Body of pancreas (tissue), 4 donors: ENCODE measurements around the gene ZC3H4. TPM values are rescaled to one million over a fixed set of nuclear protein-coding genes. Genes with fewer than 3 reads are reported as not detected.

Source experiments
- ATAC-seq: fragments of 150-250 bp; one replicate; pipeline ENCODE4 v1.9.1; 2016
- DNase-seq, 4 donors: peaks; one replicate each; pipeline ENCODE4 v3.0.0-alpha.2; 2019
- H3K27ac ChIP-seq, 4 donors: fragments of 200-600 bp; sonication (generic); 1 replicate in 3 of 4; 2 replicates in 1 of 4; pipeline versions ENCODE4 v1.5.1 to v1.6.1; 2016 to 2019; ENCODE audit warnings: mild to moderate bottlenecking in 1 of 4, mixed read lengths in 1 of 4, moderate library complexity in 1 of 4
- H3K27me3 ChIP-seq, 2 donors: fragments of 200-600 bp; sonication (generic); one replicate each; pipeline ENCODE4 v1.6.0; 2016; ENCODE audit warnings: mild to moderate bottlenecking in 1 of 2
- H3K36me3 ChIP-seq, 2 donors: fragments of 200-600 bp; sonication (generic); replicated peaks in 1 of 2; 2 replicates each; pipeline ENCODE4 v1.5.1; 2016; ENCODE audit warnings: low read depth in 2 of 2; ENCODE audit not compliant: insufficient read depth in 1 of 2
- H3K4me1 ChIP-seq: fragments of 200-600 bp; sonication (generic); one replicate; pipeline ENCODE4 v1.6.0; 2016
- H3K4me3 ChIP-seq, 2 donors: fragments of 200-600 bp; sonication (generic); 1 replicate in 1 of 2; 2 replicates in 1 of 2; pipeline ENCODE4 v1.5.1; 2016 to 2019
- H3K9me3 ChIP-seq, 3 donors: fragments of 200-600 bp; sonication (generic); 1 replicate in 2 of 3; 2 replicates in 1 of 3; pipeline ENCODE4 v1.5.1; 2016
- POLR2A ChIP-seq, 3 donors: fragments of 450-650 bp; IDR thresholded peaks; one replicate each; pipeline ENCODE4 v1.6.1; 2016; ENCODE audit warnings: antibody characterized with exemption in 3 of 3, mild to moderate bottlenecking in 2 of 3
- WGBS, 2 donors: methylation state at CpG; one replicate each; pipeline ENCODE4 v1.1.5; 2017; 5-methylcytosine and 5-hydroxymethylcytosine counted together
- intact Hi-C: fragments of 100-400 bp; cut with DNase I; formaldehyde crosslinking; loops from one replicate; pipeline ENCODE4 v1.15.1; 2023
- total RNA-seq, 2 donors: library from RNA; depleted of rRNA; stranded (reverse); fragments of >200 nt; gene quantifications; one replicate each; pipeline ENCODE4 v1.1.0, GENCODE V29; 2016
- TF ChIP-seq, protein P1 (sequence below), 7 experiments: fragments of 450-650 bp in 4 of 7; fragments of 200-600 bp in 3 of 7; sonication (generic) in 3 of 7; IDR thresholded peaks; one replicate each; pipeline ENCODE4 v1.5.1; 2016 to 2019; ENCODE audit warnings: antibody characterized with exemption in 7 of 7

The ZC3H4 gene
- total RNA-seq, 2 donors from 2014 or later: 18.9 to 34.3 TPM

DNA sequence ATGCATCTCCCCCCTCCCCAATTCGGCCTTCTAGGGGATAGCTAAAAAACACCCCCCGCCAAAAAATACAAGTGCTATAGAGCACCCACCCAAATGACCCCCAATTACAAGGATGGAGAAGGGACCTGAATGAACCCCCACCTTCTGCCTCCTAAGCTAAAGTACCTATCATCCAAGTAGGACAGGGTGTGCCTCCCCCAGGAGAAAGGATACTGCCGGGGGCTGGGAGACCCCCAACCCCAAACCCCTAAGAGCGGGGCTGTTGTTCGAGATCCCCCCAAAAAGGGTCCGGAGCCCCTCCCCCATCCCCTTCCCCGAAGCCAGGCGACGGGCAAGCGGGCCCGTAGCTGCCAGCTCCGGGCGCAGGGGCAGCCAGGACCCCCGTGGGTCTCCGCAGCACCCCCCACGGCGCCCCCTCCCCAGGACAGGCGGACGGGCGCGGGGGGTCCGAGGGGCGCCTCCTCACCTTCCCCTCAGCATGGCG lies 1.9 kb downstream of the ZC3H4 start:
- Histone ChIP-seq H3K27me3 (no peaks in the 10 kb centered on the region), H3K36me3 (no peaks in the 10 kb centered on the region), H3K27ac (peak overlapping the region; percentile 99 to 100 (median 99)), H3K9me3 (no peaks in the 10 kb centered on the region), H3K4me3 (peak overlapping the region; percentile 70 to 75), H3K4me1 (peaks cover 38% of the 10 kb centered on the region)
- ATAC-seq: no peak
- TF ChIP-seq, protein P1, sequence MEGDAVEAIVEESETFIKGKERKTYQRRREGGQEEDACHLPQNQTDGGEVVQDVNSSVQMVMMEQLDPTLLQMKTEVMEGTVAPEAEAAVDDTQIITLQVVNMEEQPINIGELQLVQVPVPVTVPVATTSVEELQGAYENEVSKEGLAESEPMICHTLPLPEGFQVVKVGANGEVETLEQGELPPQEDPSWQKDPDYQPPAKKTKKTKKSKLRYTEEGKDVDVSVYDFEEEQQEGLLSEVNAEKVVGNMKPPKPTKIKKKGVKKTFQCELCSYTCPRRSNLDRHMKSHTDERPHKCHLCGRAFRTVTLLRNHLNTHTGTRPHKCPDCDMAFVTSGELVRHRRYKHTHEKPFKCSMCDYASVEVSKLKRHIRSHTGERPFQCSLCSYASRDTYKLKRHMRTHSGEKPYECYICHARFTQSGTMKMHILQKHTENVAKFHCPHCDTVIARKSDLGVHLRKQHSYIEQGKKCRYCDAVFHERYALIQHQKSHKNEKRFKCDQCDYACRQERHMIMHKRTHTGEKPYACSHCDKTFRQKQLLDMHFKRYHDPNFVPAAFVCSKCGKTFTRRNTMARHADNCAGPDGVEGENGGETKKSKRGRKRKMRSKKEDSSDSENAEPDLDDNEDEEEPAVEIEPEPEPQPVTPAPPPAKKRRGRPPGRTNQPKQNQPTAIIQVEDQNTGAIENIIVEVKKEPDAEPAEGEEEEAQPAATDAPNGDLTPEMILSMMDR (IDR thresholded peaks at IDR 0.05): no peak
- no peak for TF ChIP-seq POLR2A (IDR thresholded peaks at IDR 0.05)
- intact Hi-C loops: no loop called here
- no peak for DNase-seq
- 0 to 6% methylated on average over 10 to 11 of the region's 24 CpGs for WGBS, 2 donors

DNA sequence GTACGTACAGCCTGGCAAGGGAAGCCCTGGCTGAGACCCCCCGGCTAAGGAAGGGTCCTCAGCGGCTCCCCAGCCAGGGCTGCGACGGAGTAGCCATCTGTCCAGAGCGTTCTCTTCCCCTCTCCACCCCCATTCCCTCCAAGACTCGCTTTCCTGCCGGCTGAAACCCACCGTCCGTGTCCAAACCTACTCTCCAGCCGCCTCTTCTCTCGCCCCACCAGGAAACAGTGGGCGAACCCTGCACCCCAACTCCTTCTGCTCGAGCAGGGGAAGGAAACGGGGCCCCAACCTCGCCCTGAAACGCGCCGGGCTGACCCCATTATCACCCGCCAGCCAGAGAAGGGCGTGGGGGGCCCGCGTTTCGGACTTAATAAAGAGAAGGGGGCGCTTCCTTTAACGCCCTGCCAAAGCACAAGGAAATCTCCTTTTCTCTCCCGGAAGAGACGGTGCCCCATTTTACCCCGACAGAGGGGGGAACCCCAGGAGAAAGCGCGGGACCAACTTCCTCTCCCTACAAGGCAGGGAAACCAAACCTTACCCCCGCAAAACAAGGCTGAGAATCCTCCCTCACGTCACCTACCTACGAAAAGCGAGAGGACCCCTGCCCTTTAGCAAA lies 2.5 kb downstream of the ZC3H4 start:
- peaks cover 45% of the 10 kb centered on the region for H3K4me1 ChIP-seq
- intact Hi-C loops: no loop called here
- no peak for ATAC-seq
- peak overlapping the region; percentile 70 to 75 for H3K4me3 ChIP-seq
- no peaks in the 10 kb centered on the region for H3K27me3 ChIP-seq
- H3K9me3 ChIP-seq: no peaks in the 10 kb centered on the region
- peak overlapping the region; percentile 99 to 100 (median 99) for H3K27ac ChIP-seq
- peak in 2 of 3 donors; percentile 29 to 36 for TF ChIP-seq POLR2A (IDR thresholded peaks at IDR 0.05)
- TF ChIP-seq, protein P1 (IDR thresholded peaks at IDR 0.05): no peak
- 1% methylated on average over 31 to 35 of the region's 35 CpGs for WGBS, 2 donors
- no peaks in the 10 kb centered on the region for H3K36me3 ChIP-seq
- DNase-seq: peak in 3 of 4 donors; percentile 31 to 36 (median 34)

DNA sequence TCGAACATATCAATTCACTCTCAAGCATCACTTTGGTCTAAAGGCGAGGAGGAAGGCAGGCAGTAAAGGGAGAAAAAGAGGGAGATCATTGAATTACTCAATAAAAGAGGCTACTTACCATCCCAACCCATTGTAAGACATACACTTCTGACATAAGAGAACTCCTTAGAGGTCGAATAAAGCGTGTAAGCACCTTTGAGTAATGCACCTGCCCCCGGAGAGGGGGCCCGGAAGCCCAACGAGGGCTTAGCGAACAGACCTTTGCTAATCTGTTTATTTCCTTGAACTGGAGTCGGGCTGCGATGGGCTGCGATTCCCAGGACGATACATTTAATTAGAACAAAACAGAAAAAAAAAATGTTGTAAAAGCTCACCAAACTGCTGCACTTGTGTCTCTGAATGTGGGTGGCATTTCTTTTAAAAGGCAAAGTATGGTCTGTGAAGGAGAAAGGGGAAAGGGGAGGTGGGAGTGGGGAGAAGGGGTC lies 3.0 kb downstream of the ZC3H4 start:
- intact Hi-C loops: no loop called here
- 12 to 18% methylated on average over 12 of the region's 12 CpGs for WGBS, 2 donors

DNA sequence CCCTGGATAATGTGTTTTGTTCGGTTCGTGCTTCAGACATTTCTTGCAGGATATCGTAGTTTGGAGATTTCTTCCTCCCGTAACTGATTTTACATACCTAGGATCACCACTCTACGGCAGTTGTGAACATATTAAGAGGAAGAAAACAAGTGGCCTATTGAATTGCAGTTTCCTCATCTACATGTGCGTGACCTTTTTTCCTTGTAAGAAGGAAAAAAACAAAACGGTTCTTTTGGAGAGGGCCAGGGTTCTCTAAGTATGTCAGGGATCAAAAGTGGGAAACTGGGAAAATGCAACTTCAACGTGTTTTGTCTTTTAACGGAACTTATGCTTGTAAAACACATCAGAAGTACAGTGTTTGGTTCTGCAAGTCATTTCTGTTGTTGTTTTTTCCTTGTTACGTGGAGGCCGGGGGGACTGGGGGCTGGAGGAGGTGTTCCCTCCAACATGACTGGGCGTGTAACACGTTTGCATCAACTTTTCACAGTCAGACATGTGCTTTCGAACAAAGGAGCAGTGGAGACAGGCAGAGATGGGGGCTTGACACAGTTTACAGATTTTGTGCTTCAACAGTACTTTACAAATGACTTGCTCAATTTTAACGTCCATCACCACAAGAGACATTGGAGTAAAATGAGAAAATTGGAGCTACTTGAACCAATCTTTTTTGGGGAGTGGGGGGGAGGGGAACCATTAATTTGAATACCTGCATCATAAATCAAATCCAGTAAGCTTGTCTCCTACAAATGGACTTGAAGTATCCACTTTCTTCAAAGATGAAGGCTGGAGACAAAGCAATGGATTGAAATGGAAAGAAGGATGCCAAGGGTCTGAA lies 3.8 kb downstream of the ZC3H4 start:
- intact Hi-C loops: no loop called here
- 38 to 45% methylated on average over 15 of the region's 15 CpGs for WGBS, 2 donors
- H3K36me3 ChIP-seq: no peaks in the 10 kb centered on the region
- H3K4me1 ChIP-seq: peaks cover 47% of the 10 kb centered on the region
- ATAC-seq: no peak
- H3K27ac ChIP-seq: peak overlapping the region; percentile 99 to 100 (median 99)
- H3K9me3 ChIP-seq: no peaks in the 10 kb centered on the region
- TF ChIP-seq POLR2A (IDR thresholded peaks at IDR 0.05): no peak
- TF ChIP-seq, protein P1 (IDR thresholded peaks at IDR 0.05): no peak
- no peaks in the 10 kb centered on the region for H3K27me3 ChIP-seq
- H3K4me3 ChIP-seq: peak overlapping the region in 1 of 2 donors; percentile 70
- DNase-seq: no peak

More for the DNA sequence above, 3.0 kb downstream of the ZC3H4 start:
- H3K4me1 ChIP-seq: peaks cover 47% of the 10 kb centered on the region
- no peaks in the 10 kb centered on the region for H3K27me3 ChIP-seq
- peak overlapping the region; percentile 70 to 75 for H3K4me3 ChIP-seq
- no peaks in the 10 kb centered on the region for H3K9me3 ChIP-seq
- TF ChIP-seq, protein P1 (IDR thresholded peaks at IDR 0.05): no peak
- peak in 1 of 3 donors; percentile 33 for TF ChIP-seq POLR2A (IDR thresholded peaks at IDR 0.05)
- DNase-seq (peak in 2 of 4 donors; percentile 41 to 50), ATAC-seq (no peak)
- H3K36me3 ChIP-seq: no peaks in the 10 kb centered on the region
- H3K27ac ChIP-seq: peak overlapping the region; percentile 99 to 100 (median 99)
